Fibroblast of gingiva (primary cell): ENCODE measurements around the gene SLX4IP.

Experiments used
- DNase-seq: peaks from one replicate; pipeline ENCODE4 v3.0.0-alpha.2; 2011; ENCODE audit warnings: low read depth

The SLX4IP gene

DNA sequence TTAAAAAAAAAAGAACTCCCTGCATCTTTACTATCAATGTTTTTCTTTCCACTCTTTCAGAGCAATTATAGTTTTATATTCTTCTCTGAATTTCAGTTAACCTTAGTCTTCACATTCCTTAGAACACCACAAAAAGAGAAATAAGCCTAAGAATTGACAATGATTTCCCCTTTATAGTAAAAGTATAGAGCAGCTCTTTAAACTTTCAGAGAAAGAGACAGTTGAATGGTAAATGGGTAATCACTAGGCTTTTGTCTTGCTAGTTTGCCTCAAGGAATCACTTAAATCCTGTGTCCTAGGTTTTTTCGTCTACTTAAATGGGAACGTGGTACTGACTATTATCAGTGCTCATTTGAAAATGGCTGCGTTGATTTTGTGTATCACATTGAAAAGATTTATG lies 31.8 kb downstream of the SLX4IP start:
- DNase-seq: no peak

DNA sequence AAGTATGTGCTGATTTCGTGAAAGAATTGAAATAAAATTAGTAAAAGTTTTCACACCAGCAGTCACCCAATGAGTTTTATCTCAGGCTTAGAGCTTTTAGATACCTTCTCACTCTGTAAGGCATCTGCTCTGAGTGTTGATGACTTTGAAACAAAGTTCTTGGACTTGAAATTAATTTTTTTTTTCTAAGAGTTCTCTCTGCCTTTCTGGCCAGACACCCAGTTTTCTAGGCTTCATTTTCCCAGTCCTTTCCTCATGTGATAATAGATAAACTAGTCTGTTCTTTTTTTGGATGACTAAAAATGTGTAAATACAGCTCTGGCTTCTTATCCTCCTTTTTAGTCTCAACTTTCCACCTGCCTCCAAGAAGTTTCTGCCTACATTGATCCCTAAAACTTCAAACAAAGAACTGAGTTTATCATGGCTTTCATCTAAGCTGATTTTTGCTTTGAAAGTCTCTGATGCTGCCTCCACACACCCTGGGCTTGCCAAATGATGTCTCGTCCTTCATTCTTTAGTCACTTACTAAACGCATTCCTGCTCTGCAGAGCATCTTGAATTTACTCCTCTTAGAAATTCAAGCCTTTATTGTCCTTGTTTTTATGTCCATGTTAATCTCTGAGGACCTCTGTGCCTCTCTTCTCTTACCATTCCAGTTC lies 32.7 kb downstream of the SLX4IP start:
- peak; percentile 6 for DNase-seq

DNA sequence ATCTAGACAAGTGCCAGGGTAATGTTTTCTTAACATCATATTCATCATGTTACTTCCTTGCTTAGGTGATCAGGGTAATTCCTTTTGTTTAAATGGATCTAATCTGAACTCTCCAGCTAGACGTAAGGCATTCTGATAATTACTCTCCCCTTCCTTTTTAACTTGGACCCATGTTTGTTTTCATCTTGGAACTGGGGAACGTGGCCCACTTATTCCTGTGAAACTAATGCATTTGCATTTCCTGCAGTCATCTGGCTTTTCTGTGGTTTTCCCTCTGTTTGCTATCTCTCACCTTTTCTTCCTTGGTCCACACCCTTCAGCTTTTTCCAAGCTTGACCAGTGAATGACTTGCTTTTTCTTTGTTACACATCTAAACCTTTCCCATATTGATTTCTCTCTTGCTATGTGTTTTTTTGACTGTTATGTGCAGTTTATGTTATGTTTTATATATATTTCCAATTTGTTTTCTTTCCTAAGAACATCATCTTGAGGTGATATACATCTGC lies 33.3 kb downstream of the SLX4IP start:
- DNase-seq: no peak

DNA sequence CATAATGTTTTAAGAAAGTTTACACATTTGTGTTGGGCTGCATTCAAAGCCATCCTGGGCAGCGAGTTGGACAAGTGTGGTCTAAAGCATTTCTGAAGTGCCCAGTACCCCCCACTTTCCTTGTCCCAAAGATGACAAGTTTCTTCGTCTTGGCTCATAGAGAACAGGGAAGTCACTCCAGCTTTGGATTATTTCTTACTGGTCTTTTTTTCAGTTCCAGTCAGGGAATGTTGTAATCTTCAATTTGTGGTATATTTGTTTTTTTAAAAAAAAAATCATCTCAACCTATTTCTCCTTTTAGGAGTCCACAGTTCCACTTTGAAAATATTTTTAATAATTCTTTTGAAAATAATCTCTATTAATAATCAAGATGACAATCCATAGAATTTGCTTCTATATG lies 34.0 kb downstream of the SLX4IP start:
- no peak for DNase-seq

DNA sequence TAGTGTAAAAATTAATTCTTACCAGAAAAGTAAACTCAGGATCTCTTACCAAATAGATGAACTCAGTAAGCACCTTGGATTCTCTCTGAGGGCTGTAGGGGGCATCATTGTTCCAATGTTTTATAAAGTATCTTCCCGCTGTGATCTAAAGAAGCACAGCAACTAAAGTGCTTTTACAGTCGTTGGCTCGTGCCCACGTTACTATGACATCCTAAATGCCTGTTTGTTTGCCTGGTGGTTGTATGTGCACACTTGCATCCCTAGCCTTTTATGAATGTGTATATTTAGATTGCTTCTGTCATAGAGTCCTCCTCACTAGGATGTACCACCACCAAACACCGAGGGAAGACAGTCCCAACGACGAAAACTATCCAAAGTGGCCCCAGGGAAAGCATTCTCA lies 34.5 kb downstream of the SLX4IP start:
- peak; percentile 90 for DNase-seq

GRCh38 chr20:10470276-10470675 lies 35.2 kb downstream of the SLX4IP start:
- no peak for DNase-seq

- DNase-seq: no peak
Measured at GRCh38 chr20:10472871-10473270, 37.8 kb downstream of the SLX4IP start.

DNA sequence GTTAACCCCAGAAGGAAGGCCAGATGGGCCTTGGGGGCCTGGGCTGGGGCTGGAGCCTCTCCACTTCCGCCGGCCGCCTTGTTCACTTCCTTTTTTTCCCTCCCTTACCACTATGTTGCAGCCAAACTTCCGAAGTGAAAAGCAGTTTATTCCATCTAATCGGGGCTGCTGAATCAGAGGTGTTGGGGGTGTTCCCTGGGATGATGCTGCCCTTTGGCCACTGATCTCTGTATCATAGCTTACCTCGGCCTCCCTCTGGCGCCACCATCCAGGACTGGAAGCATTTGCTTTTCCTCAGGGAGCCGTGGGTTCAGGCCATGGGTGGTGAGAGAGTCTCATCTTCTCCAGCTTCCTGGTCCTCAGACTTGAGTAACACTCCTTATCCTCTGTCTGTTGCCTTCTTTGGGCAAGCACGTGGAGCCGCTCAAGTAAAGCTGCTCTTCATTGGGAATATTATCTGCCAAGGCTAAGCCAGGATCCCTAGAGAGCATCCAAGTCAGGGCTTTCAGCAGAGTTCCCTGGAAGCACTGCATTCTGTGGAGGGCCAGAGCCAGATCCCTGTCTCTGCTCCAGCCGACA lies 39.6 kb downstream of the SLX4IP start:
- DNase-seq: peak; percentile 32

DNA sequence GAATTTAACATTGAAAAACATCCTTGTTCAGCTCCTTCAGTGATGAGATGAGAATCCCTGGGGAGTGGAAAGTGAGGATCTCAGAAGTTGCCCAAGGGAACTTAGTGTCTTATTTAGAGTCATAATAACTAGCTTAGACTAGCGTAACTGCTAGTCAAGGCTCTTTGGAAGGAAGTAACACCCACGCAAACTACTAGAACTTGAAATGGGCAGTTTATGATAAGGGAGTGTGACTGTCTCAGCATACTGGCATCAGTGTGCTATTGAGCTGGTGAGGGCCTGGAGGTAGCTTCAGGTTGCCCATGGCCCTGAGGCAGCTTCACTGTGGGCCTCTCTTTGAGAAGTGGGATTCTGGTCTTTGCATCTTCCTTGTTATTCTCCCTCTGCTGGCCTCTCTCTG lies 40.1 kb downstream of the SLX4IP start:
- DNase-seq: no peak

DNA sequence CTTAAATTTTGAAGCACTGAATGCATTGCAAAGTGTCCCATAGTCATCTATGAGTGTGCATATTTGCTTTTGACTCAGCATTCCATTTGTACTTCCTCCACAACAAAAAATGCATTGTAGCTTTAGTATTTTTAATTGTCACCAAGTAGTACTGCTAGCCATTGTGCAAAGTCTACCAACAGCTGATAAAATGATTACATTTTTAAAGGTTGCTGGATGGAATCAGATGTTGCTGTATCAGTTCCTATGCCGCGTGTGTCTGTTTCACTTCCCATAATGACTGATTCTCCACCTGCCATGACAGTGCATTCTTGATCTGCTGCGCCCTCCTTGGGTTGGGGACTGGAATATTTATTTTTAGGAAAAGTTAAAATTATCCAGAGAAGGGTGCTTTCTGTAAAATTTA lies 41.2 kb downstream of the SLX4IP start:
- peak; percentile 5 for DNase-seq

GRCh38 chr20:10478205-10478604 lies 43.1 kb downstream of the SLX4IP start:
- no peak for DNase-seq

DNA sequence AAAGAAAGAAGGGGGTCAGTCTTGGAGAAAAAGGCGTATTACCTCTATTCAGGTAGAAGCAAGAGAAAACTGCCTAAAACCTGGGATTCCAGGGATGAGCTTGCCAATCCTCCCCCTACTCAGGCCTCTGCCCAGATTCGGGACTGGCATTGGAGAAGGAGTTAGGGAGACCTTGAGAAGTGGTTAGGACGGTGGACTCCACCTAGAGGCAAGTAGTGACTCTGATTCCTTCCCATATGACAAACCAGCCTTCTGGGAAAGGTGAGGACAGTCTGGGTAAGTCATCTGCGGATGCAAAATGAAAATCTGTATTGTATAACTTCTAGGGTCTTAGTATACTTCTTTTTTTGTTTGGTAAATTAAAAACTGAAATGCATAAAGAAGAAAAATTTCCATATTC lies 43.8 kb downstream of the SLX4IP start:
- no peak for DNase-seq

DNA sequence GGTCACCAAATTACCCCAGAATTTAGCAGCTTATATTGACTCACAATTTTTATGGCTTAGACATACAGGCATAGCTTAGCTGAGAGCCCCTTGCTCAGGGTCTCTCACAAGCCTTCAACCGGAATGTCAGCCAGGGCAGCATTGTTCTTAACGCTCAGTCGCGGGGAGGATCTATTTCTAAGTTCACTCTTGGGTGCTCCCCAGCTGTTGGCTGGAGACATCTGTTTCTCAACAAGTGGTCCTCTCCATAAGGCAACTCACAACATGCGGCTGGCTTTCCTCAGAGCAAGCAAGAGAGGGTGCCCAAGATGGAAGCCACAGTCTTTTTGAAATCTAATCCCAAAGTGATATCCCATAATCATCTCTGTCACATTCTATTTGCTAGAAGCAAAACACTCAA lies 46.6 kb downstream of the SLX4IP start:
- no peak for DNase-seq

DNA sequence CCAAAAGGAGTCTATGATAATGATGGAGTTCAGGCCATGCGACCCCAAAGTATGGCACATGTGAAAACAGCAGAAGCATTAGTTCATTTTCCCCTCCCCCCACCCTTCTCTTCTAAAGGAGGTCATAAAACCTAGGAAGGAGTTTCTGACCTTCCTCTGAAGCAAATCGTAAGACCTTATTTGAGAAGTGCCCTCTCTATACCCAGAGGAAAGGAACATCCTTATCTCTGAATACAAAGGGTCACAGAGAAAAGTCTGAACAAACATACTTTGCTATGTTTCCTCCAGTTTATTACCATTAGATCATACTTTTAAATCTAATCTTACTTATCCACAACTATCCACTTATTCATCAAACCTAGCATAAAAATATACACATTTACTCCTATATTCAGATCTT lies 48.6 kb downstream of the SLX4IP start:
- DNase-seq: no peak

DNA sequence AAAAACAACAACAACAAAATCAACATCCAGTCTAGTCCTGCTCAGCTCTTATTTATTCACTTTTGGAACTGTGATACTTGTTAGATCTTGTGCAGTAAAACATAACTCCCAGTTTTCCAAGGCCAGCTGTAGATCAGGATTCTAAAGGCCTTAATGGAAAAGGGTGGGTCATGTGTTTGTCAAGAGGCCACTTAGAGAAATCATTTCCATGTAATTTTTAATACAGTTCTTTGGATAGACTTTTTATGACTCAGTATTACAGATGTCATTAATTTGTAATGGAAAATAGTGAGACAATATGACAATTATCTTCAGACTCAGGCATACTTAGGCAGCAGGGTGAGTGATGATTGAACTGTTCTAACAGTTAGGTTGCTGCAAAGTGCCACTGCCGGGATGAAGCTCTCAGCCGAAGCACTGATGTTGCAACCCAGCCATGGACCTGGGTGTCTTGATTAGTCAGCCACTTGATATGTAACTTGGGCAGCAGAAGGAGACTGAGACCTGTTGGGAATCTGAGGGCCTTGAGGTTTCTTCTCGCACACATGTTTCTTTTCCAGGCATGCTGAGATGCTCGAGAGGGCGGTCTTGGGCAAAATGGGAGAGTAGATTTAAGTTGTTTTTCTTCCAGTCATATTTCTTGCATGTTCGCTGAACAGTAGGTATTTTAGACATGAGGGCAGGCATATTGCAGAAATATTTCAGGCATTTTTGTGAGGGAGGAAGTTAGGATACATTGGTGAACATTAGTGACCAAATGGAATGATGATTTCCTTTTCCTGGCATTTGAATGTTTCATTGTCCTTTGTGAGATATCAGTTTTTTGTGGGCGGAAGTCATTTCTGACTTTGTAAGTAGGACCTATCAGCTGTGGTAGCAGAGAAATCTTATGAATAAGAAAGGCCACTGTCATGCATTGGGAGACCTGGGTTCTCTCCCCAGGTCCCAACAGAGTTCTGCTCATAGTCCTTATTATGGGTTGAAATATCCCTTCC lies 52.3 kb downstream of the SLX4IP start:
- peak; percentile 27 for DNase-seq

DNA sequence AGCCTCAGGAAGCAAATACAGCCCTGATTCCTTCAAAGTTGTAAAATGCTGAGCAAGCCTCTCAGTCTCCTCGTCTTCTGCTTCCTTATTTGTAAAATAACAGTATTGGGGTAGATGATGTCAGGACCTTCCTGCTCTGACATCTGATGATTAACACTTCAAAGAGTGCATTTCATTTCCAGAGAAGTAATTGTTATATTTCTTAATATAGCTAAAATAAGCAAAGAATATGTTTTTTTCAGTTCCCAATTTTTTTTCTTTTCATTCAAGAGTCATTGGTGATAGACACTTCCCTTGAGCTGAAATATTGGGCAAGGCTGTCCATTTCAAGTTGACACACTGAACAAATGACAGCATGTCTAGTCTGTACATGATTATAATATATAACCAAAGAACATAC lies 53.4 kb downstream of the SLX4IP start:
- DNase-seq: no peak

DNA sequence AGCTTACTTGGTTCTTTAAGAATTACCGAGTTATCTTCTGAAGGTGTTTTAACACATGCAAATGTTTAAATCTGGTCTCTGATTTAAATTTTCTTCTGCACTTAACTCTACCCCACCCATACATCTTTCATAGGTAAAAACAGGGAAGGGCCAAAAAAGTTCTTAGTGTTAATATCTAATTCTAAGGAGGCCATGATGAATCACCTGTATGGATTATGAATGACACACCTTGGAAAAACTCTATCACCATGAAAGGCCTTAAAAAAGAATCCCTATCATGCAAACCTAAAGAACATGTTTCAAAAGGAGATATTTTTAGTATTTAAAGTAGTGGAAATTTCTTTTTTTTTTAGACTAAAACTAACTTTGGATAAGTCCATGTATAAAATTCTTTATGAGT lies 54.7 kb downstream of the SLX4IP start:
- DNase-seq: no peak

GRCh38 chr20:10490257-10490656 lies 55.2 kb downstream of the SLX4IP start:
- DNase-seq: no peak

- DNase-seq: peak; percentile 15
Measured at GRCh38 chr20:10490706-10491105, 55.6 kb downstream of the SLX4IP start.

GRCh38 chr20:10492065-10492464 lies 57.0 kb downstream of the SLX4IP start:
- DNase-seq: peak; percentile 31

DNA sequence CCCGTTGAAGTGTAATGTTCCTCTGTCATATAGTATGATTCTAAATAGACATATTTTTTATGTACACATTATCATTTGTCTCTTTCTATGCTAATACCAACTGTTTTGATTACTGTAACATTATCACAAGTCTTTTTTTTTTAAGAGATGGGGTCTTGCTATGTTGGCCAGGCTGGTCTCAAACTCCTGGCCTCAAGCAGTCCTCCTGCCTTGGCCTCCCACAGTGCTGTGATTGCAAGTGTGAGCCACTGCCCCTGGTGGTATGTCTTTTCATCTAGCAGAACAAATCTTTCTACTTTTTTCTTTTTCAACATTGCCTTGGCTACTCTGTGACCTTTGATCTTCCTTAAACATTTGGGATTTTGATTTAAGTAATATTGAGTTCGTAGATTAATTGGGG lies 57.7 kb downstream of the SLX4IP start:
- DNase-seq: no peak

DNA sequence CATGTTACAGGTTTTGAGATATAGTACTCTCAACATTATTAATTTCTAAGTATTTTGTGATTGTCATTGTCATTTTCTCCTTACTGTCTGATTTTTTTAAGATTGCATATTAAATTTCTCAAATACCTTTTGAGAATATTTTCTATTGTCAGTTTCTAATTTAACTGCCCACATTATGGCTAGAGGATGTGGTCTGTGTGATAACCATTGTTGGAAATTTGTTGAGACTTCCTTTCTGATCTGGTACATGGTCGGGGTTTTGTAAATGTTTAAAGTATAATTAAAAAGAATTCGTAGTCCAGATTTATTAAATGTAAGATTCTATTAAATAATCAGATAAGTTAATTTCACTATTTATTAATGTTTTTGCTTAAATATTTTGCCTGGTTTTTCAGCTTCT lies 60.1 kb downstream of the SLX4IP start:
- no peak for DNase-seq

- no peak for DNase-seq
Measured at GRCh38 chr20:10496465-10496864, 61.4 kb downstream of the SLX4IP start.
